IPS DF 6.9 (cell line): ENCODE data around the gene PPHLN1.
"Not testable (repeated sequence)": the region's sequence is repeated elsewhere in the genome, so short reads cannot be mapped to it uniquely, and the experiment has no call there.

Experiments
- DNase-seq: peaks from one replicate; pipeline ENCODE4 v3.0.0-alpha.2; 2013; ENCODE audit warnings: low read depth, low spot score
- H3K27ac ChIP-seq: one replicate; pipeline ENCODE4 v1.5.1; 2013; ENCODE audit warnings: low read length, control low read depth
- H3K27me3 ChIP-seq: 2 replicates; pipeline ENCODE4 v1.6.1; 2013; ENCODE audit warnings: mild to moderate bottlenecking, low read length; ENCODE audit not compliant: control insufficient read depth, insufficient read depth
- H3K36me3 ChIP-seq: 2 replicates; pipeline ENCODE4 v1.6.1; 2013; ENCODE audit warnings: low read length; ENCODE audit not compliant: control insufficient read depth, insufficient read depth
- H3K4me1 ChIP-seq: 2 replicates; pipeline ENCODE4 v1.6.1; 2013; ENCODE audit warnings: low read length; ENCODE audit not compliant: control insufficient read depth, insufficient read depth
- H3K4me3 ChIP-seq: 2 replicates; pipeline ENCODE4 v1.5.1; 2013; ENCODE audit warnings: mild to moderate bottlenecking, low read length
- H3K9me3 ChIP-seq: 2 replicates; pipeline ENCODE4 v1.6.1; 2013; ENCODE audit warnings: low read length, inconsistent platforms; ENCODE audit not compliant: control insufficient read depth, insufficient read depth
- WGBS: extraction: QIAGEN DNeasy Blood & Tissue Kit; methylation state at CpG from one replicate; pipeline ENCODE4 v1.1.7; 2013; ENCODE audit warnings: mixed read lengths, missing lambda C conversion rate; ENCODE audit not compliant: insufficient read length, insufficient coverage; 5-methylcytosine and 5-hydroxymethylcytosine counted together

Gene PPHLN1

GRCh38 chr12:42370013-42370412 is 44.0 kb downstream of the PPHLN1 start:
- no CpG with 5 or more reads among the region's 4 CpGs for WGBS
- DNase-seq = no peak
- Histone ChIP-seq H3K27me3 (no peaks in the 10 kb centered on the region), H3K9me3 (no peaks in the 10 kb centered on the region), H3K4me1 (peaks cover 1% of the 10 kb centered on the region; the same call in 1 of the 2 replicates), H3K4me3 (no peak overlapping the region), H3K36me3 (no peaks in the 10 kb centered on the region), H3K27ac (no peak overlapping the region)

GRCh38 chr12:42372154-42372791 is 46.3 kb downstream of the PPHLN1 start:
- no peak overlapping the region for H3K4me3 ChIP-seq
- DNase-seq = peak; percentile 54
- H3K27ac ChIP-seq = no peak overlapping the region
- no peaks in the 10 kb centered on the region; the same call in 1 of the 2 replicates for H3K36me3 ChIP-seq
- WGBS = no CpG with 5 or more reads among the region's 2 CpGs
- no peaks in the 10 kb centered on the region for H3K27me3 ChIP-seq
- no peaks in the 10 kb centered on the region for H3K9me3 ChIP-seq
- H3K4me1 ChIP-seq = 0 out of 2 replicates have a peak, but pooled peaks cover 1% of the 10 kb centered on the region

- no peaks in the 10 kb centered on the region for H3K27me3 ChIP-seq
- no peak for DNase-seq
- no peaks in the 10 kb centered on the region; the same call in 1 of the 2 replicates for H3K36me3 ChIP-seq
- H3K4me3 ChIP-seq = no peak overlapping the region
- H3K4me1 ChIP-seq = 0 out of 2 replicates have a peak, but pooled peaks cover 1% of the 10 kb centered on the region
- H3K27ac ChIP-seq = no peak overlapping the region
- H3K9me3 ChIP-seq = no peaks in the 10 kb centered on the region
These were observed 47.7 kb downstream of the PPHLN1 start for GRCh38 chr12:42373669-42374068.

GRCh38 chr12:42380733-42381132 is 54.8 kb downstream of the PPHLN1 start:
- H3K27me3 ChIP-seq = no peaks in the 10 kb centered on the region
- no CpG with 5 or more reads among the region's 1 CpG for WGBS
- H3K4me3 ChIP-seq = no peak overlapping the region
- DNase-seq = no peak
- no peaks in the 10 kb centered on the region for H3K36me3 ChIP-seq
- H3K9me3 ChIP-seq = no peaks in the 10 kb centered on the region
- H3K4me1 ChIP-seq = no peaks in the 10 kb centered on the region
- no peak overlapping the region for H3K27ac ChIP-seq

GRCh38 chr12:42382013-42382696 is 56.2 kb downstream of the PPHLN1 start:
- no peak for DNase-seq

GRCh38 chr12:42385326-42385841 is 59.4 kb downstream of the PPHLN1 start:
- Histone ChIP-seq H3K4me3 (no peak overlapping the region), H3K36me3 (no peaks in the 10 kb centered on the region), H3K4me1 (no peaks in the 10 kb centered on the region), H3K9me3 (no peaks in the 10 kb centered on the region), H3K27me3 (no peaks in the 10 kb centered on the region), H3K27ac (no peak overlapping the region)
- no peak for DNase-seq
- WGBS = no CpG with 5 or more reads among the region's 3 CpGs

More at GRCh38 chr12:42382013-42382696, 56.2 kb downstream of the PPHLN1 start:
- WGBS = no CpG with 5 or more reads among the region's 2 CpGs
- no peaks in the 10 kb centered on the region for H3K27me3 ChIP-seq
- H3K27ac ChIP-seq = no peak overlapping the region
- H3K4me3 ChIP-seq = no peak overlapping the region
- no peaks in the 10 kb centered on the region for H3K9me3 ChIP-seq
- H3K36me3 ChIP-seq = no peaks in the 10 kb centered on the region
- H3K4me1 ChIP-seq = no peaks in the 10 kb centered on the region

- no peaks in the 10 kb centered on the region for H3K36me3 ChIP-seq
- H3K27ac ChIP-seq = no peak overlapping the region
- no CpG with 5 or more reads among the region's 2 CpGs for WGBS
- no peak overlapping the region for H3K4me3 ChIP-seq
- no peaks in the 10 kb centered on the region for H3K27me3 ChIP-seq
- H3K4me1 ChIP-seq = no peaks in the 10 kb centered on the region
- no peaks in the 10 kb centered on the region for H3K9me3 ChIP-seq
- no peak for DNase-seq
These were observed 60.3 kb downstream of the PPHLN1 start for GRCh38 chr12:42386308-42386707.

- not testable (repeated sequence) for DNase-seq, H3K36me3 ChIP-seq
- no CpG with 5 or more reads among the region's 5 CpGs for WGBS
These were observed 62.1 kb downstream of the PPHLN1 start for GRCh38 chr12:42388086-42388485.

GRCh38 chr12:42394429-42394828 is 68.5 kb downstream of the PPHLN1 start:
- H3K27me3 ChIP-seq = no peaks in the 10 kb centered on the region
- no peaks in the 10 kb centered on the region for H3K9me3 ChIP-seq
- H3K4me3 ChIP-seq = no peak overlapping the region
- DNase-seq = no peak
- H3K4me1 ChIP-seq = no peaks in the 10 kb centered on the region
- H3K27ac ChIP-seq = no peak overlapping the region
- no peaks in the 10 kb centered on the region for H3K36me3 ChIP-seq
- no CpG with 5 or more reads among the region's 2 CpGs for WGBS

More at GRCh38 chr12:42388086-42388485, 62.1 kb downstream of the PPHLN1 start:
- H3K27me3 ChIP-seq, H3K4me3 ChIP-seq, H3K27ac ChIP-seq, H3K9me3 ChIP-seq, H3K4me1 ChIP-seq: not testable (repeated sequence)

- Histone ChIP-seq H3K36me3 (no peaks in the 10 kb centered on the region), H3K27ac (no peak overlapping the region), H3K4me1 (no peaks in the 10 kb centered on the region), H3K9me3 (no peaks in the 10 kb centered on the region), H3K4me3 (no peak overlapping the region), H3K27me3 (no peaks in the 10 kb centered on the region)
- no peak for DNase-seq
- WGBS = no CpG with 5 or more reads among the region's 3 CpGs
These were observed 70.7 kb downstream of the PPHLN1 start for GRCh38 chr12:42396473-42397259.
